Suprapubic skin (tissue), 4 donors: ENCODE measurements around the gene POLR3E. TPM values are rescaled to one million over a fixed set of nuclear protein-coding genes. Genes with fewer than 3 reads are reported as not detected.
A peak's percentile ranks its signal among the peaks of the same experiment; 100 is the strongest.
"Not testable (repeated sequence)": the region's sequence is repeated elsewhere in the genome, so short reads cannot be mapped to it uniquely, and the experiment has no call there.

Source experiments
- DNase-seq, 2 donors: peaks; one replicate each; pipeline ENCODE4 v3.0.0-alpha.2; 2019; ENCODE audit warnings: low spot score in 2 of 2
- H3K27ac ChIP-seq: fragments of 200-600 bp; sonication (generic); one replicate; pipeline ENCODE4 v1.5.1; 2019
- H3K27me3 ChIP-seq: fragments of 200-600 bp; sonication (generic); one replicate; pipeline ENCODE4 v1.5.1; 2019
- H3K36me3 ChIP-seq: fragments of 200-600 bp; sonication (generic); one replicate; pipeline ENCODE4 v1.5.1; 2019
- H3K4me1 ChIP-seq: fragments of 200-600 bp; sonication (generic); one replicate; pipeline ENCODE4 v1.5.1; 2019
- H3K4me3 ChIP-seq: fragments of 200-600 bp; sonication (generic); one replicate; pipeline ENCODE4 v1.5.1; 2019; ENCODE audit warnings: mild to moderate bottlenecking
- H3K9me3 ChIP-seq: fragments of 200-600 bp; sonication (generic); one replicate; pipeline ENCODE4 v1.5.1; 2019
- EP300 ChIP-seq: sonication (generic); formaldehyde crosslinking; IDR thresholded peaks from one replicate; pipeline ENCODE4 v1.6.1; 2017; ENCODE audit warnings: antibody characterized with exemption
- POLR2A ChIP-seq, 2 donors: fragments of 450-650 bp; IDR thresholded peaks; one replicate each; pipeline ENCODE4 v1.6.1; 2017; ENCODE audit warnings: antibody characterized with exemption in 2 of 2, mild to moderate bottlenecking in 2 of 2, moderate library complexity in 2 of 2
- POLR2AphosphoS5 ChIP-seq, 3 donors: sonication (generic); formaldehyde crosslinking; IDR thresholded peaks; one replicate each; pipeline ENCODE4 v1.6.1; 2017; ENCODE audit warnings: antibody characterized with exemption in 3 of 3
- WGBS: methylation state at CpG from one replicate; pipeline ENCODE4 v1.1.5; 2018; 5-methylcytosine and 5-hydroxymethylcytosine counted together
- total RNA-seq, 4 donors: library from RNA; depleted of rRNA; stranded (reverse); fragments of >200 nt; gene quantifications; one replicate each; pipeline ENCODE4 v1.1.0, GENCODE V29; 2016
- TF ChIP-seq, protein P1 (sequence below), 2 donors: fragments of 200-600 bp in 1 of 2; fragments of 450-650 bp in 1 of 2; sonication (generic) in 1 of 2; IDR thresholded peaks; one replicate each; pipeline ENCODE4 v1.5.1; 2016 to 2019; ENCODE audit warnings: antibody characterized with exemption in 2 of 2, mild to moderate bottlenecking in 1 of 2, moderate library complexity in 1 of 2

POLR3E gene
- total RNA-seq, 4 donors from 2014 or later: 63.3 to 116 (median 89.0) TPM

GRCh38 chr16:22366889-22367288 lies 69.7 kb downstream of the POLR3E start:
- Histone ChIP-seq H3K9me3 (no peaks in the 10 kb centered on the region), H3K36me3 (peaks cover 22% of the 10 kb centered on the region), H3K4me3 (no peak overlapping the region), H3K27me3 (no peaks in the 10 kb centered on the region), H3K4me1 (peaks cover 34% of the 10 kb centered on the region), H3K27ac (no peak overlapping the region)
- TF ChIP-seq, protein P1, sequence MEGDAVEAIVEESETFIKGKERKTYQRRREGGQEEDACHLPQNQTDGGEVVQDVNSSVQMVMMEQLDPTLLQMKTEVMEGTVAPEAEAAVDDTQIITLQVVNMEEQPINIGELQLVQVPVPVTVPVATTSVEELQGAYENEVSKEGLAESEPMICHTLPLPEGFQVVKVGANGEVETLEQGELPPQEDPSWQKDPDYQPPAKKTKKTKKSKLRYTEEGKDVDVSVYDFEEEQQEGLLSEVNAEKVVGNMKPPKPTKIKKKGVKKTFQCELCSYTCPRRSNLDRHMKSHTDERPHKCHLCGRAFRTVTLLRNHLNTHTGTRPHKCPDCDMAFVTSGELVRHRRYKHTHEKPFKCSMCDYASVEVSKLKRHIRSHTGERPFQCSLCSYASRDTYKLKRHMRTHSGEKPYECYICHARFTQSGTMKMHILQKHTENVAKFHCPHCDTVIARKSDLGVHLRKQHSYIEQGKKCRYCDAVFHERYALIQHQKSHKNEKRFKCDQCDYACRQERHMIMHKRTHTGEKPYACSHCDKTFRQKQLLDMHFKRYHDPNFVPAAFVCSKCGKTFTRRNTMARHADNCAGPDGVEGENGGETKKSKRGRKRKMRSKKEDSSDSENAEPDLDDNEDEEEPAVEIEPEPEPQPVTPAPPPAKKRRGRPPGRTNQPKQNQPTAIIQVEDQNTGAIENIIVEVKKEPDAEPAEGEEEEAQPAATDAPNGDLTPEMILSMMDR (IDR thresholded peaks at IDR 0.05): no peak
- no peak for DNase-seq
- WGBS: 87% methylated on average over 3 of the region's 3 CpGs

DNA sequence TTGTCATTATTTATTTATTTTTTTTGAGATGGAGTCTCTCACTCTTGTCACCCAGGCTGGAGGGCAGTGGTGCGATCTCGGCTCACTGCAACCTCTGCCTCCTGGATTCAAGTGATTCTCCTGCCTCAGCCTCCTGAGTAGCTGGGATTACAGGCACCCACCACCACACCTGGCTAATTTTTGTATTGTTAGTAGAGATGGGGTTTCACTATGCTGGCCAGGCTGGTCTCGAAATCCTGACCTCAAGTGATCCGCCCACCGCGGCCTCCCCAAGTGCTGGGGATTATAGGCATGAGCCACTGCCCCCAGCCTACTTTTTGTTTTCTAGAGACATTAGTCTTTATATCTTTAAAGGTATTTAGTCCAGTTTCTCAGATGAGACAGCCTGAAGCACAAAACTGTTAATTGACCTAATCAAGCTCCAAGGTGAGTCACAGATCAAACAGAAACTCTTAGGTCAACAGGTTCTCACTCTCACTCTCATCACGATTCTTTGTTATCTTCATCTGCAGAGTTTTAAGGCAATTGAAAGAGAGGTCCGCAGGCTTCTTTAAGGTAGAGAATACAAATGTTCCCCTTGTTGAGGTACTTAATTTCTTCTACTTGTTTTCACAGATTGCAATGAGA lies 71.1 kb downstream of the POLR3E start:
- not testable (repeated sequence) for H3K27ac ChIP-seq, DNase-seq, H3K27me3 ChIP-seq, H3K4me3 ChIP-seq, H3K9me3 ChIP-seq
- Histone ChIP-seq H3K4me1 (peaks cover 48% of the 10 kb centered on the region), H3K36me3 (peaks cover 16% of the 10 kb centered on the region)
- 92% methylated on average over 8 of the region's 8 CpGs for WGBS

- Histone ChIP-seq H3K4me3 (no peak overlapping the region), H3K36me3 (peaks cover 6% of the 10 kb centered on the region), H3K9me3 (no peaks in the 10 kb centered on the region), H3K27me3 (no peaks in the 10 kb centered on the region), H3K4me1 (peaks cover 53% of the 10 kb centered on the region), H3K27ac (no peak overlapping the region)
- 60% methylated on average over 3 of the region's 3 CpGs for WGBS
- DNase-seq: no peak
- TF ChIP-seq, protein P1 (IDR thresholded peaks at IDR 0.05): no peak
- no peak for TF ChIP-seq POLR2A (IDR thresholded peaks at IDR 0.05)
- no peak for TF ChIP-seq POLR2AphosphoS5 (IDR thresholded peaks at IDR 0.05)
- no peak for TF ChIP-seq EP300
These were observed 72.1 kb downstream of the POLR3E start for GRCh38 chr16:22369221-22369811.

DNA sequence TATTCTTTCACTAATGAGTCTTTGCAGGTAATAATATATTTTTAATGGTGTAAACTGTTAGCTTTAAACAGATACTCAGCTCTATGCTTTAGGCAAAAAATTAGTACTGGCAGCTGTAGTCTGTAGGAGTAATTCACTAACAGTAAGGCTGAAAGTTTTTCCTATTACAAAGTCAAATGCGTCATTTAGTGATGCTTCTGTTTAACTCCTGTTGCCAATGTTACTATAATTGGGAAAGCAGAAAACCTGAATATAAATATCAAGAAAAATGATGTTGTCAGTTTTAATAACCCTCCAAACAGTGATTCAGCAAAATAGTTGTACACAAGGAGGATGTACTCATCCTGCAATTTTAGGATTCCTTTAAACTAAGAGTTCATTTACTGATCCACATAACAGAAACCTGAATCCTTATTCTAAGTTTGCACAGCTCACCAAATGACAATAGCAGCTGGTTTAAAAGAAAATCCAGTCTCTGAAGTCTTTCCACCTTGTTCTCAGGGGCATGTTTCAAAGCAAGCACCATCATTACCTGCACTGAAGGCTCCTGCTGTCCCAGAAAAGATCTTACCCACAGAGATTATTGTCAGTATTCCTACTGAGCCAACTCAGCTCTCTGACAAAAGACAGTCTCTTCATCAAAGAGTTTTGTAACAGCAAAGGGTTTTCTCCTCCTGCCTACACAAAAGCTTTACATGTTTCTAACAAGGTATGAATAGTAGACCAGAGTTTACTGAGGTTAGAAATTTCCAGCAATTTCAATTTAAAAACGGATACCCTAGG lies 73.0 kb downstream of the POLR3E start:
- 44% methylated on average over 2 of the region's 2 CpGs for WGBS
- no peak for DNase-seq
- TF ChIP-seq POLR2A (IDR thresholded peaks at IDR 0.05) (no peak), EP300 (peak; percentile 48), POLR2AphosphoS5 (IDR thresholded peaks at IDR 0.05) (no peak)
- peak overlapping the region; percentile 61 for H3K27ac ChIP-seq
- no peaks in the 10 kb centered on the region for H3K36me3 ChIP-seq
- peaks cover 55% of the 10 kb centered on the region for H3K4me1 ChIP-seq
- no peaks in the 10 kb centered on the region for H3K9me3 ChIP-seq
- no peaks in the 10 kb centered on the region for H3K27me3 ChIP-seq
- H3K4me3 ChIP-seq: no peak overlapping the region

DNA sequence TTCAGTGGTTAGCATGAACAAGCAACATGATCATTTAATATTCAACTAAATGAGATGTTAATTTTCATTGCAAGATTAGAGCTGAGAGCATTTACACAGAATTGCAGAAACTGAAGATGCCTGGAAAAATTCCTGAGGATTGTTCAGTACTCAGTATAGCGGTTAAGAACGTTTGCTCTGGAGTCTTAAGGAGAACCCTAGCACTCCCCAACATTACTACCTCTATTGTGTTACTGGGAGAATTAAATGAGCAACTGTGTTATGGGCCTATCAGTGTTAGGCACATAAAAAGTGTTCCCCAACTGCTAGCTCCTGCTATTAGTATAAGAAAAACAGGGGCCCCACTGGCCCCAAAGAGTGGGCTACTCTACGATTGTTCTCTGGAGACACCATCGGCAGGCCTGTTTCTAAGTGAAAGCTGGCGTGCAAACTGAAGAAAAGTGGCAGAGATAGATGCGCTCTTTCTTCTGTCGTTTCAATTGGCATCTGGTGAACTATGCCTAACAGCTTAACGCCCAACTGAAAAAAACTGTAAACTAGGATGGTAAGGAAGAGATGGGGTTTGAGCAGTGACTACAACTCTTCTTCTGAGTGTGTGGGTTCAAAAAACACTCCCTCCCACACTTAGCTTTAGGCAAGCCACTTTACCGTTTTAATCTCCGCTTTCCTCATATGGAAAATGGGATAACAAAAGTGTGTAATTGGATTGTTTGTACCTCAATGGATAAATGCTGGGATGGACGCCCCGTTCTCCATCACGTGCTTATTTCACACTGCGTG lies 75.9 kb downstream of the POLR3E start:
- H3K4me1 ChIP-seq: peaks cover 58% of the 10 kb centered on the region
- DNase-seq: no peak
- H3K36me3 ChIP-seq: no peaks in the 10 kb centered on the region
- 28% methylated on average over 14 of the region's 14 CpGs for WGBS
- no peak overlapping the region for H3K27ac ChIP-seq
- no peaks in the 10 kb centered on the region for H3K9me3 ChIP-seq
- H3K27me3 ChIP-seq: no peaks in the 10 kb centered on the region
- H3K4me3 ChIP-seq: peak overlapping the region; percentile 89
- TF ChIP-seq EP300: no peak
- no peak for TF ChIP-seq POLR2A (IDR thresholded peaks at IDR 0.05)
- TF ChIP-seq, protein P1 (IDR thresholded peaks at IDR 0.05): no peak
- TF ChIP-seq POLR2AphosphoS5 (IDR thresholded peaks at IDR 0.05): no peak
